Neutrophil (primary cell): ENCODE results near the gene TSHZ3.

Experiments
- H3K27ac ChIP-seq: fragments of 200-600 bp; sonication (generic); 2 replicates; pipeline ENCODE4 v1.5.1; 2016; ENCODE audit warnings: mild to moderate bottlenecking, moderate library complexity
- H3K27me3 ChIP-seq: fragments of 200-600 bp; sonication (generic); 2 replicates; pipeline ENCODE4 v1.6.0; 2016; ENCODE audit warnings: mild to moderate bottlenecking
- H3K36me3 ChIP-seq: fragments of 200-600 bp; sonication (generic); 2 replicates; pipeline ENCODE4 v1.5.1; 2017
- H3K4me1 ChIP-seq, 2 experiments: fragments of 200-600 bp in 1 of 2; sonication (generic) in 1 of 2; 1 replicate in 1 of 2; 2 replicates in 1 of 2; pipeline versions ENCODE4 v1.5.1 to v1.6.1; 2013 to 2016; ENCODE audit warnings: low read depth in 1 of 2, low read length in 1 of 2, mild to moderate bottlenecking in 1 of 2, moderate library complexity in 1 of 2; ENCODE audit not compliant: control insufficient read depth in 1 of 2, insufficient read depth in 1 of 2
- H3K4me3 ChIP-seq, 2 experiments: fragments of 200-600 bp in 1 of 2; sonication (generic) in 1 of 2; 1 replicate in 1 of 2; 2 replicates in 1 of 2; pipeline ENCODE4 v1.5.1; 2013 to 2016; ENCODE audit warnings: low read depth in 1 of 2, low read length in 1 of 2, mild to moderate bottlenecking in 1 of 2, moderate library complexity in 1 of 2
- H3K9me3 ChIP-seq: fragments of 200-600 bp; sonication (generic); 2 replicates; pipeline ENCODE4 v1.5.1; 2016
- TF ChIP-seq, protein P1 (sequence below): fragments of 200-600 bp; sonication (generic); IDR thresholded peaks from 2 replicates; pipeline ENCODE4 v1.5.1; 2016; ENCODE audit warnings: antibody characterized with exemption

TSHZ3 gene

DNA sequence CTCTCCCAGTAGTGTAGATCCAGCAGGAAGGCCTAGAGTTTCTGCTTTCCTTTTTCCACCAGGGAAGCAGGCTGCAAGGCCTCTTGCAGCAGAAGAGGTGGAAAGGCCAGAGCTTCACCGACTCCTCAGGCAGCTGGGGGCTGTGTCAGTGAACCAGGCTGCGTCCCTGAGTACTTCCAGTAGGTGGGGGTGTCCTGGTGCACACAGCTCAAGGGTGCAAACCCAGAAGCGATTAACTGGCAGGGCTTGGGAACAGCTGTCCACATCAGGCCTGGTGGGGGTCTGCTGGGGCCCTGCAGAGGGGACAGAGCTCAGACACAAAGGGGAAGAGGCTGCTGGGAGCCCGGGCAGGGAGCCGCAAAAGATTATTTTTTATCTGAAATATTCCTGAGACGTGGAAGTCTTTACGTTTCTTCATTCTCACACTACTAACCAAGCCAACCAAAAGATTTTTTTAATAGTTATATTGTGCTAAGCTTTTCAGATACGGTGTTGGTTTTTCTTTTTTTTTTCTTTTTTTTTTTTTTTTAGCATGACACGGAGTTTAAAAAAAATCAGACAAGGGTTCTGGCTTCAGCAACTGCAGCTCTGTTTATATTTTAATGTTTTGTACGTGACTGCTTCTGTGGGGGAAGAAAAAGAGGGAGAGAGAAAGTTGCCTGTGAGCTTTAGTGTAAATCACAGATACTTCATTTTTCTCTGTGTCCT, 11.0 kb downstream of the TSHZ3 start:
- peaks cover 18 to 26% of the 10 kb centered on the region in 2 experiments for H3K4me1 ChIP-seq
- peaks cover 17% of the 10 kb centered on the region for H3K27me3 ChIP-seq
- no peak overlapping the region for H3K4me3 ChIP-seq
- no peak overlapping the region for H3K27ac ChIP-seq
- TF ChIP-seq, protein P1, sequence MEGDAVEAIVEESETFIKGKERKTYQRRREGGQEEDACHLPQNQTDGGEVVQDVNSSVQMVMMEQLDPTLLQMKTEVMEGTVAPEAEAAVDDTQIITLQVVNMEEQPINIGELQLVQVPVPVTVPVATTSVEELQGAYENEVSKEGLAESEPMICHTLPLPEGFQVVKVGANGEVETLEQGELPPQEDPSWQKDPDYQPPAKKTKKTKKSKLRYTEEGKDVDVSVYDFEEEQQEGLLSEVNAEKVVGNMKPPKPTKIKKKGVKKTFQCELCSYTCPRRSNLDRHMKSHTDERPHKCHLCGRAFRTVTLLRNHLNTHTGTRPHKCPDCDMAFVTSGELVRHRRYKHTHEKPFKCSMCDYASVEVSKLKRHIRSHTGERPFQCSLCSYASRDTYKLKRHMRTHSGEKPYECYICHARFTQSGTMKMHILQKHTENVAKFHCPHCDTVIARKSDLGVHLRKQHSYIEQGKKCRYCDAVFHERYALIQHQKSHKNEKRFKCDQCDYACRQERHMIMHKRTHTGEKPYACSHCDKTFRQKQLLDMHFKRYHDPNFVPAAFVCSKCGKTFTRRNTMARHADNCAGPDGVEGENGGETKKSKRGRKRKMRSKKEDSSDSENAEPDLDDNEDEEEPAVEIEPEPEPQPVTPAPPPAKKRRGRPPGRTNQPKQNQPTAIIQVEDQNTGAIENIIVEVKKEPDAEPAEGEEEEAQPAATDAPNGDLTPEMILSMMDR: no peak
- no peaks in the 10 kb centered on the region for H3K9me3 ChIP-seq
- H3K36me3 ChIP-seq: peaks cover 5% of the 10 kb centered on the region

DNA sequence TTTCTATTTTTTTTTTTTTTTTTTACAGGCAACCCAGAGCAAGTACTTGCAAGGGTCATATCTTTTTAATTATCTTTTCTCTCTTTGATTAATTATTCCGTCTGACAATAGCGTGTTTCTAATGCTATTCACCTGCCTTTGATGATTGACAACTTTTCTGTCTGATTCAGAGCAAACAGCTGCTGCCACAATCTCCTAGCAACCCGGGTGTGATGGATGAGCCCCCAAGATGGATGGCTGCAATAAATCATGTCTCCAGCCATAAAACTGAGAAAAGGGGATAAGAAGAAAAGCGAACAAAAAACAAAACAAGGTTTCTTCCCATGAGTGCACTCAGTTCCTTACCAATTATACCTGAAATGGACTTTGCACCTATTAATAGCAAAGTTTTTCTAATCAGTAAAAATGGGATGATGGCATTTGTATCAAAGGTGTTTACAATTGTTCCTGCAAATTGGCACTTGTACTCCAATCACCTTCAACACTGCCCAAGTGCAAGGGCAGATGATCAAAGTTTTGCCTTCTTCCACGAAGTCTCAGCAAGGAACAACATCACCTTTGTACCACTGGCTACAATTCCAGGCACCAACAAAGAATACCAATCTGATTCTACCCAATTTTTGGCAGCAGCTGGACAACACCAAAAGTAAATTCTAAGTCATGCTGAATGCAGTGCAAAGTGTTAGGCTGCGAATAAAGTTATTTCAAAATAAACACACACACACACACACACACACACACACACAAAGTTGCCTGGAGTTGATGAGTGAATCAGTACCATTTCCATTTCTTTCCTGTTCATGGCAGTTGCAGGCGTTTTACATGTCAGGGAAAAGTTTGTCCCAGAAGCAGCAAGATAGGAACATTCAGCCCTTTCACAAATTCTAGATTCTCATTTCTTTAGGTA, 12.0 kb downstream of the TSHZ3 start:
- Histone ChIP-seq H3K9me3 (no peaks in the 10 kb centered on the region), H3K4me3 (no peak overlapping the region), H3K27me3 (peaks cover 17% of the 10 kb centered on the region), H3K4me1 (peaks cover 18 to 26% of the 10 kb centered on the region in 2 experiments), H3K27ac (no peak overlapping the region), H3K36me3 (peaks cover 5% of the 10 kb centered on the region)
- TF ChIP-seq, protein P1: no peak

DNA sequence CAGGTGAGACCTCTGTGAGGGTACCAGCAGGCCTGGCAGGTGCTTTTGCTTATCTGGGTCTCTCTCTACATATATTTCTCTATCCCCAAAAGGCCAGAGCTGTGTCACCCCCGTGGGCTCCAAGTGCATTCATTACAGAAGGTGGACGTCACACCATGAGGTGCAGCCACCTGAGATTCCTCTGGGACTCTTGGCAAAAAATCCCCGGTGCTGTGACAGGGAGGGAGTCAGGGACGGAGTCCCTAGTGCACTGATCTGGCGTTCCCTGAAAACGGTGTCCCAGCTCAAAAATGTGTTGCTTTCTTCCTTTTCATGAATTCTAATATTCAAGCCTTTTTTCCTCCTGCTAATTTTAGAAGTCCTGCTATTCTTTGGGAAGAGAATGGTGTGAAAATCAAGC, 13.5 kb downstream of the TSHZ3 start:
- TF ChIP-seq, protein P1: no peak
- peaks cover 5% of the 10 kb centered on the region for H3K36me3 ChIP-seq
- no peak overlapping the region for H3K4me3 ChIP-seq
- peaks cover 17% of the 10 kb centered on the region for H3K27me3 ChIP-seq
- no peaks in the 10 kb centered on the region for H3K9me3 ChIP-seq
- peaks cover 24 to 29% of the 10 kb centered on the region in 2 experiments for H3K4me1 ChIP-seq
- no peak overlapping the region for H3K27ac ChIP-seq

DNA sequence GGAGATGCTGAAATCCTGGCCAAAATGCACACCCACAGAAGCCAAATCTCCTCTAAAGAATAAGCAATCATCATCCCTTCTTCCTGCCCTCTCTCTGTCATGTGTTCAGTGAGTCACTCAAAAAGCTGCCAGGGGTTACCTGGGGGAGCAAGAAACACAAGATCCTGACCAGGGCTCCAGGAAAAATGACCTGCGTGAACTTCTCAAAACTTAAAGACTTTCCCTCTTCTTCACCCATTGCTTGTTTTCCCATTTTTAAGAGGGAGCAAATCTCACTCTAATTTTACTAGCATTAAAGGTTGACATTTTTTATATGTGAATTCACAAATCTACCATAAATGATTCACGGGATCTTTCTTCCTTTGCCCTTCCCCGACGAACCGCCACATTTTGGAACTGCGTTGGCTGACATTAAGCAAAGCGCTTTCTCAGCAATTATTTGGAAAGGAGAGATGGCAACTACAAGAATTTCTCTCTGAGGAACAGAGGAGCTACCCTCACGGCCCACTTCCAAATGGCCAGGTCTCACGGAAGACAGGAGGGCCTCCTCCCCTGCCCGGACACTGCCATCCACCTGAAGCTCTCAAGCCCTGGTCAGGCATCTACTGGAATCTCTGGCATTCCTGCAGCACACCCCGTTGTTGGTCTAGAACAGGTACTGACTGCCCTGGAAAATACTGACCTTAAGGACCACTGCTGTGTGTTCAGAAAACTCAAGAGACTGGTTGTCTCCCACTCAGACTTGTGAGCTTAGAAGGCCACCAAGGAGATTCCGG, 14.2 kb downstream of the TSHZ3 start:
- Histone ChIP-seq H3K4me3 (no peak overlapping the region), H3K27ac (no peak overlapping the region), H3K4me1 (peaks cover 19 to 23% of the 10 kb centered on the region in 2 experiments), H3K27me3 (peaks cover 17% of the 10 kb centered on the region), H3K36me3 (peaks cover 5% of the 10 kb centered on the region), H3K9me3 (no peaks in the 10 kb centered on the region)
- TF ChIP-seq, protein P1: no peak

DNA sequence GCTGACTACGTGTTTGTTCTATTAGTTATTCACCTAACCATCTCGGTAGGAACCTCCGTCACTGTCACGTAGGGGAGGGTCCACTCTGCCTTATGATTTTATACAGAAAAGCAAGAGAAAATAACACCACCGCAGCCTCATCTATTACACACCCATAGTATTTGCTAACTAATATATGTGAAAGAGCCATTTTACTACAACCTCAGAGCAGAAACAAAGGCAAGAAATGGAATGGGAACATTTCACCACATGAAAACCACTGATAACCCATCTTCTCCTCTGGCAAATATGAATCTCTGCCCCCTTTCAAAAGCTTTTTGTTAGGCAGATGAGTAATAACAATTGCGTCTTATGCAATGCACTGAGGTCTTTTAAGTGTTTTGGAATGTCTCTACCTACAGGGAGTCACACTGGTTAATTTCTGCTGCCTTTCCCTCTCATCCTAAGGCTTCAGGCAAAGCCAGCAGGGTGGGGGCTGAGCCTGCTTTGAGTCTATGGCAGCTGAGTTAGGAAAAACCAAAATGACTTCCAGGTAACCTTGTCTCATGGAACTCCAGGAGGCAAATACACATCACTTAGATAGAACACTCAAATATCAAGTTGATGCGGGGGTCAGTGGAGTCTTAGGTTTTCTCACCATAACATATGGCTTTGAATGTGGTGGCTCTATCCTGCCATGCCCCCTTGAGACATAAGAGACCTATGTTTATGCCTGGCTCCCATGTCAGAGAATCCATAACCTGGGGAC, 15.0 kb downstream of the TSHZ3 start:
- Histone ChIP-seq H3K4me1 (peaks cover 19 to 21% of the 10 kb centered on the region in 2 experiments), H3K4me3 (no peak overlapping the region), H3K9me3 (no peaks in the 10 kb centered on the region), H3K27ac (no peak overlapping the region), H3K36me3 (peaks cover 5% of the 10 kb centered on the region), H3K27me3 (peaks cover 12% of the 10 kb centered on the region)
- TF ChIP-seq, protein P1: no peak
